Endometrial microvascular endothelial cells (primary cell): ENCODE measurements around the gene BOD1. TPM values are rescaled to one million over a fixed set of nuclear protein-coding genes. Genes with fewer than 3 reads are reported as not detected.

Experiments
- in situ Hi-C: cut with HindIII; loops from 2 replicates; pipeline ENCODE4 v1.10.0; 2017; ENCODE audit warnings: low sequenced_read_pairs, low pct_unique_long_range_greater_than_20kb; ENCODE audit errors: inconsistent ontology term
- total RNA-seq: library from RNA; depleted of rRNA; stranded (reverse); fragments of >200 nt; gene quantifications from one replicate; pipeline ENCODE4 v1.2.3, GENCODE V29; 2015; ENCODE audit errors: inconsistent ontology term

The BOD1 gene
- total RNA-seq, 1 donor from 2014 or later = 53.9 TPM

DNA sequence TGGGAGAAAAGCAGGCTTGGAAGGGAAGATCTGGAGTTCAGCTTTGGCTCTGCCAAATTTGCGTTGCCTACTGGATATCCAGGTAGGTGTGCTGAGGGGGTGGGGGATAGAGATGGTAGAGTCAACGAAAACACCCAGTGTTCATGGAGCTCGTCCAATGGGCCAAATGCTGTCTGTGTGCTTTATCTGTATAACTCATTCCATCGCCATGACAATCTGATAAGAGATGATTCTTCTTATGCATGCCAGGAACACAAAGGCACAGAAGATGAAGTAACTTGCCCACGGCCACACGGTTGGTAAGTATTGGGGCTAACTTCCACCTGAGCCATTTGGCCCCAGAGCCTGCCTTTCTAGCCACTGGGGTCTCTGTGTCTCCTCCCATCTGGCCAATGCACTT, 53.2 kb downstream of the BOD1 start:
- in situ Hi-C loops = no loop called here

DNA sequence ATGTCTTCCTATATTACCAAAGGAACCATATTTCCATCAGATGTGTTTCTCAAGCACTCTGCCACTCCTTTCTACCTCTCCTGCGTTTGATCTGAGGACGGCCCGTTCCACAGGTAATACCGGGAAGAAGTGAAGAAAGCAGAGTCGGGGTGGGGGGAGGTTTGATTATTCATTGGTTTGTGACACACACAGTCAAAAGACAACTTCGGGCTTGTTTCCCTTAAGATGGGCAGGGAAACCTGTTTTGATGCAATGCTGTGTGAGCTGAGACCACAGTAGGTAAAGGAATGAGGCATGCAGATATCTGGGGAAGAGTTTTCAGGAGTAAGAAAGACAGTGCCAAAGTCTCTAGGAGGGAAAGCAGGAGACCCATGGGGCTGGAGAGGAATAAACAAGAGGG, 54.0 kb downstream of the BOD1 start:
- in situ Hi-C loops = no loop called here
